SU-DHL-6 (cell line): ENCODE results near the gene TMEM178B.
"Not testable (repeated sequence)": the region's sequence is repeated elsewhere in the genome, so short reads cannot be mapped to it uniquely, and the experiment has no call there.

ENCODE experiments used
- H2AFZ ChIP-seq: fragments of 200-600 bp; sonication (generic); 2 replicates; pipeline ENCODE4 v1.6.1; 2014; ENCODE audit warnings: low read depth, mild to moderate bottlenecking, moderate library complexity, mixed read lengths, antibody characterized with exemption, low read length; ENCODE audit not compliant: severe bottlenecking
- H3F3A ChIP-seq: fragments of 200-600 bp; shearing (Covaris generic); 2 replicates; pipeline ENCODE4 v1.6.0; 2016; ENCODE audit warnings: antibody characterized with exemption, mild to moderate bottlenecking; ENCODE audit not compliant: insufficient read depth
- H3K27ac ChIP-seq: fragments of 200-600 bp; sonication (generic); 2 replicates; pipeline ENCODE4 v1.5.1; 2016; ENCODE audit warnings: low read depth, mild to moderate bottlenecking, low read length, moderate library complexity, mixed read lengths
- H3K27me3 ChIP-seq: fragments of 200-600 bp; sonication (generic), shearing (Covaris generic); 2 replicates; pipeline ENCODE4 v1.6.0; 2014; ENCODE audit warnings: mild to moderate bottlenecking, low read length
- H3K36me3 ChIP-seq: fragments of 200-600 bp; sonication (generic); 2 replicates; pipeline ENCODE4 v1.6.1; 2014; ENCODE audit warnings: mild to moderate bottlenecking, low read length, mixed read lengths
- H3K4me2 ChIP-seq: fragments of 300-600, 200-600 bp; shearing (Covaris generic), sonication (generic); 2 replicates; pipeline ENCODE4 v1.6.0; 2014; ENCODE audit warnings: low read length, low read depth, mild to moderate bottlenecking; ENCODE audit not compliant: poor library complexity, severe bottlenecking
- H3K4me3 ChIP-seq: fragments of 200-600 bp; sonication (generic); 2 replicates; pipeline ENCODE4 v1.5.1; 2014; ENCODE audit warnings: antibody characterized with exemption, low read length, mild to moderate bottlenecking, mixed read lengths; ENCODE audit not compliant: insufficient read depth, poor library complexity, severe bottlenecking
- H3K79me2 ChIP-seq: fragments of 200-600 bp; sonication (generic); 2 replicates; pipeline ENCODE4 v1.6.1; 2014; ENCODE audit warnings: mild to moderate bottlenecking, low read length, moderate library complexity; ENCODE audit not compliant: insufficient read depth
- H3K9ac ChIP-seq: fragments of 200-600 bp; sonication (generic); 2 replicates; pipeline ENCODE4 v1.7.0; 2014; ENCODE audit warnings: mild to moderate bottlenecking, low read length
- H3K9me2 ChIP-seq: fragments of 200-600 bp; sonication (generic); replicated peaks from 2 replicates; pipeline ENCODE4 v1.6.1; 2014; ENCODE audit warnings: low read length; ENCODE audit not compliant: insufficient read depth
- H3K9me3 ChIP-seq: fragments of 200-600 bp; sonication (generic); 2 replicates; pipeline ENCODE4 v1.6.1; 2014; ENCODE audit warnings: low read length, mixed read lengths; ENCODE audit not compliant: insufficient read depth
- H4K20me1 ChIP-seq: fragments of 200-600 bp; sonication (generic); 2 replicates; pipeline ENCODE4 v1.6.1; 2014; ENCODE audit warnings: low read depth, mild to moderate bottlenecking, antibody characterized with exemption, low read length, moderate library complexity, mixed read lengths
- CTCF ChIP-seq: fragments of 200-600 bp; sonication (generic); IDR thresholded peaks from one replicate; pipeline ENCODE4 v1.5.1; 2017; ENCODE audit warnings: antibody characterized with exemption, mild to moderate bottlenecking, low read length, moderate library complexity; ENCODE audit not compliant: insufficient read depth, poor library complexity, severe bottlenecking
- EZH2phosphoT487 ChIP-seq: fragments of 200-600 bp; sonication (generic), shearing (Covaris generic); conservative IDR thresholded peaks from 2 replicates; pipeline ENCODE4 v1.6.1; 2018; ENCODE audit warnings: mild to moderate bottlenecking, antibody characterized with exemption, low read length, moderate library complexity, mixed read lengths

Gene TMEM178B

GRCh38 chr7:141402277-141402996, 328.6 kb downstream of the TMEM178B start:
- H3K4me2 ChIP-seq = no peak overlapping the region
- no peak overlapping the region for H3K9ac ChIP-seq
- H2AFZ ChIP-seq = no peak overlapping the region
- H3K9me2 ChIP-seq = no peaks in the 10 kb centered on the region
- H3K4me3 ChIP-seq = no peak overlapping the region
- no peaks in the 10 kb centered on the region for H3K36me3 ChIP-seq
- no peaks in the 10 kb centered on the region for H3F3A ChIP-seq
- no peaks in the 10 kb centered on the region for H4K20me1 ChIP-seq
- H3K27ac ChIP-seq = no peak overlapping the region
- H3K27me3 ChIP-seq = no peaks in the 10 kb centered on the region
- TF ChIP-seq CTCF (no peak), EZH2phosphoT487 (no peak)
- no peaks in the 10 kb centered on the region for H3K9me3 ChIP-seq
- H3K79me2 ChIP-seq = no peaks in the 10 kb centered on the region

- not testable (repeated sequence) for H3K27ac ChIP-seq
Observed at GRCh38 chr7:141403846-141404245, 330.0 kb downstream of the TMEM178B start.

GRCh38 chr7:141406347-141406746, 332.5 kb downstream of the TMEM178B start:
- Histone ChIP-seq H3K36me3 (no peaks in the 10 kb centered on the region), H2AFZ (no peak overlapping the region), H3K9me2 (no peaks in the 10 kb centered on the region), H3K79me2 (no peaks in the 10 kb centered on the region), H3K9ac (no peak overlapping the region), H3K4me2 (no peak overlapping the region), H3K9me3 (no peaks in the 10 kb centered on the region), H3F3A (no peaks in the 10 kb centered on the region), H3K27ac (no peak overlapping the region), H3K4me3 (no peak overlapping the region), H4K20me1 (no peaks in the 10 kb centered on the region), H3K27me3 (no peaks in the 10 kb centered on the region)
- TF ChIP-seq EZH2phosphoT487 (no peak), CTCF (no peak)

More at GRCh38 chr7:141403846-141404245, 330.0 kb downstream of the TMEM178B start:
- not testable (repeated sequence) for H3K9ac ChIP-seq, H3F3A ChIP-seq, H3K9me2 ChIP-seq, H3K9me3 ChIP-seq, H3K36me3 ChIP-seq, H3K4me3 ChIP-seq, H2AFZ ChIP-seq, H3K27me3 ChIP-seq, H4K20me1 ChIP-seq, H3K79me2 ChIP-seq, H3K4me2 ChIP-seq

GRCh38 chr7:141407893-141408292, 334.0 kb downstream of the TMEM178B start:
- H3K4me3 ChIP-seq = no peak overlapping the region
- no peaks in the 10 kb centered on the region for H4K20me1 ChIP-seq
- TF ChIP-seq CTCF (no peak), EZH2phosphoT487 (no peak)
- no peaks in the 10 kb centered on the region for H3F3A ChIP-seq
- H2AFZ ChIP-seq = no peak overlapping the region
- H3K9ac ChIP-seq = no peak overlapping the region
- no peak overlapping the region for H3K4me2 ChIP-seq
- H3K27me3 ChIP-seq = no peaks in the 10 kb centered on the region
- no peaks in the 10 kb centered on the region for H3K9me3 ChIP-seq
- no peaks in the 10 kb centered on the region for H3K9me2 ChIP-seq
- no peaks in the 10 kb centered on the region for H3K79me2 ChIP-seq
- no peak overlapping the region for H3K27ac ChIP-seq
- no peaks in the 10 kb centered on the region for H3K36me3 ChIP-seq
